Astrocyte (in vitro differentiated cells and primary cell): ENCODE results near the gene ITGB3BP.

Experiments
- EZH2 ChIP-seq: IDR thresholded peaks from 2 replicates; pipeline ENCODE4 v1.6.1; 2012; ENCODE audit warnings: mild to moderate bottlenecking, low read length, inconsistent platforms; ENCODE audit not compliant: insufficient read depth
- TF ChIP-seq, protein P1 (sequence below): IDR thresholded peaks from 2 replicates; pipeline ENCODE4 v1.5.1; 2011; ENCODE audit warnings: low read depth, mild to moderate bottlenecking, inconsistent platforms, low read length, moderate library complexity; ENCODE audit not compliant: insufficient read depth

DNA sequence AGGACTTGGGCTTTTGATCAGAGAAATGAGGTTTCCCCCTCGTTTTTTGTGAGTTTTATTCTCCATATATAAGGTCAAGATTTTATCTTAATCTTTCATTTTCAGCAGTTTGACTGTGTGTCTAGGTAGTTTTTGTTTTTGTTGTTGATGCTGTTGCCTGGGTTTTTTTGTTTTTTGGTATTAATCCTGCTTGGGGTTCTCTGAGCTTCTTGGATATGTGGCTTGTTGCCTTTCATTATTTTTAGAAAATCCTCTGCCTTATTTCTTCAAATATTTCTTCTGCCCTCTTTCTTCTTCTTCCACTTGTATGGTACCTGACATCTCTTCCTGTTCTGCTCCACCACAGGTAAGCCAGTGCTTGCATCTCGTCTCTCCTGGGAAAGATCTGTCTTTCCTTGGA, 25.3 kb upstream of the ITGB3BP start:
- TF ChIP-seq EZH2, result no peak
- TF ChIP-seq, protein P1, sequence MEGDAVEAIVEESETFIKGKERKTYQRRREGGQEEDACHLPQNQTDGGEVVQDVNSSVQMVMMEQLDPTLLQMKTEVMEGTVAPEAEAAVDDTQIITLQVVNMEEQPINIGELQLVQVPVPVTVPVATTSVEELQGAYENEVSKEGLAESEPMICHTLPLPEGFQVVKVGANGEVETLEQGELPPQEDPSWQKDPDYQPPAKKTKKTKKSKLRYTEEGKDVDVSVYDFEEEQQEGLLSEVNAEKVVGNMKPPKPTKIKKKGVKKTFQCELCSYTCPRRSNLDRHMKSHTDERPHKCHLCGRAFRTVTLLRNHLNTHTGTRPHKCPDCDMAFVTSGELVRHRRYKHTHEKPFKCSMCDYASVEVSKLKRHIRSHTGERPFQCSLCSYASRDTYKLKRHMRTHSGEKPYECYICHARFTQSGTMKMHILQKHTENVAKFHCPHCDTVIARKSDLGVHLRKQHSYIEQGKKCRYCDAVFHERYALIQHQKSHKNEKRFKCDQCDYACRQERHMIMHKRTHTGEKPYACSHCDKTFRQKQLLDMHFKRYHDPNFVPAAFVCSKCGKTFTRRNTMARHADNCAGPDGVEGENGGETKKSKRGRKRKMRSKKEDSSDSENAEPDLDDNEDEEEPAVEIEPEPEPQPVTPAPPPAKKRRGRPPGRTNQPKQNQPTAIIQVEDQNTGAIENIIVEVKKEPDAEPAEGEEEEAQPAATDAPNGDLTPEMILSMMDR, result no peak
